NT2/D1 (cell line): Measurements from ENCODE around the gene ZNF837.
"Not testable (repeated sequence)": the region's sequence is repeated elsewhere in the genome, so short reads cannot be mapped to it uniquely, and the experiment has no call there.

Experiments used
- SUZ12 ChIP-seq: IDR thresholded peaks from 2 replicates; pipeline ENCODE4 v1.6.1; 2011; ENCODE audit not compliant: insufficient read length, insufficient read depth; ENCODE audit errors: extremely low read depth
- YY1 ChIP-seq: IDR thresholded peaks from 2 replicates; pipeline ENCODE4 v1.6.1; 2011; ENCODE audit not compliant: insufficient read length, insufficient read depth
- ZNF274 ChIP-seq: IDR thresholded peaks from 2 replicates; pipeline ENCODE4 v1.6.1; 2011; ENCODE audit warnings: mild to moderate bottlenecking, low read depth, low read length

DNA sequence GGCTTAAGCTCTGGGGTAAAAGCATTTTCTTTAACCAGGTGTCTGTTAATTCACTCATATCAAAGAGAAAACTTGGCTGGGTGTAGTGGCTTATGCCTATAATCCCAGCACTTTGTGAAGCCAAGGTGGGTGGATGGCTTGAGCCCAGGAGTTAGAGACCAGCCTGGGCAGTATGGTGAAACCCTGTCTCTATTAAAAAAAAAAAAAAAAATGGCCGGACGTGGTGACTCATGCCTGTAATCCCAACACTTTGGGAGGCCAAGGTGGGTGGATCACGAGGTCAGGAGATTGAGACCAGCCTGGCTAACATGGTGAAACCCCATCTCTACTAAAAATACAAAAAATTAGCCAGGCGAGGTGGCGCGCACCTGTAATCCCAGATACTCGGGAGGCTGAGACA is 4.1 kb downstream of the ZNF837 start:
- TF ChIP-seq ZNF274, SUZ12, YY1: not testable (repeated sequence)
